HG03095 (cell line): ENCODE measurements around the gene TOMM40L.

Experiments used
- ATAC-seq: cut with Tn5 transposase; IDR thresholded peaks from one replicate; pipeline ENCODE4 v1.9.1; 2021; ENCODE audit warnings: moderate library complexity; ENCODE audit not compliant: unreplicated experiment

The TOMM40L gene

GRCh38 chr1:161196521-161197451, 29.1 kb upstream of the TOMM40L start:
- no peak for ATAC-seq

- ATAC-seq = no peak
Observed at GRCh38 chr1:161197560-161198193, 28.2 kb upstream of the TOMM40L start.

- no peak for ATAC-seq
Observed at GRCh38 chr1:161198194-161198896, 27.5 kb upstream of the TOMM40L start.

GRCh38 chr1:161198897-161199431, 26.9 kb upstream of the TOMM40L start, which contains the start of gene ADAMTS4:
TSS of gene ADAMTS4 (minus strand) at chr1:161199054. CDS start at chr1:161198627, 427 bp downstream.
- ATAC-seq = no peak

GRCh38 chr1:161199506-161200139, 26.2 kb upstream of the TOMM40L start:
- no peak for ATAC-seq

GRCh38 chr1:161200421-161200991, 25.4 kb upstream of the TOMM40L start:
- ATAC-seq = no peak

GRCh38 chr1:161200992-161201835, 24.6 kb upstream of the TOMM40L start:
- ATAC-seq = no peak

- ATAC-seq = peak; percentile 92
Observed at GRCh38 chr1:161201836-161202712, 23.8 kb upstream of the TOMM40L start, which contains the start of gene NDUFS2. TSS of gene NDUFS2 (plus strand) at chr1:161202367. CDS start at chr1:161202386, 19 bp downstream.

GRCh38 chr1:161206411-161207140, 19.3 kb upstream of the TOMM40L start:
- ATAC-seq = no peak

GRCh38 chr1:161207173-161207572, 18.7 kb upstream of the TOMM40L start:
- ATAC-seq = no peak

- ATAC-seq = peak; percentile 59
Observed at GRCh38 chr1:161209790-161210409, 16.0 kb upstream of the TOMM40L start.

GRCh38 chr1:161214369-161214768, 11.5 kb upstream of the TOMM40L start:
- no peak for ATAC-seq

GRCh38 chr1:161215076-161215475, 10.8 kb upstream of the TOMM40L start, which contains the start of gene FCER1G:
TSS of gene FCER1G (plus strand) at chr1:161215295. CDS start at chr1:161215322, 27 bp downstream.
- no peak for ATAC-seq

- peak; percentile 92 for ATAC-seq
Observed at GRCh38 chr1:161216945-161217712, 8.7 kb upstream of the TOMM40L start.

GRCh38 chr1:161217831-161218230, 8.0 kb upstream of the TOMM40L start:
- no peak for ATAC-seq
